ENCODE data around the gene STPG4. TPM values are rescaled to one million over a fixed set of nuclear protein-coding genes. Genes with fewer than 3 reads are reported as not detected.

STPG4 gene
- total RNA-seq, 2 donors from 2014 or later, result 0.15 to 0.42 TPM

- Histone ChIP-seq H3K9me3 (ENCODE audit: control insufficient read depth, low read length) (peaks cover 29% of the 10 kb centered on the region), H3K27ac (ENCODE audit: low read depth, low read length) (no peak overlapping the region), H3K27me3 (ENCODE audit: control insufficient read depth, insufficient read depth, low read length, poor library complexity, severe bottlenecking) (peaks cover 16% of the 10 kb centered on the region), H3K4me3 (ENCODE audit: low read length) (no peak overlapping the region), H3K4me1 (ENCODE audit: control insufficient read depth, insufficient read depth, low read length) (peaks cover 7% of the 10 kb centered on the region), H3K36me3 (ENCODE audit: control insufficient read depth, insufficient read depth, low read length) (no peaks in the 10 kb centered on the region), H3K9ac (ENCODE audit: extremely low read depth, low read length, poor library complexity, severe bottlenecking) (no peak overlapping the region)
- H3K4me3 Mint-ChIP-seq, result no peak overlapping the region
- 96% methylated on average over 3 to 4 of the region's 4 CpGs for WGBS, 2 experiments (ENCODE audit: insufficient coverage in 1 of 2, insufficient read length in 1 of 2)
- no peaks in the 10 kb centered on the region for H3K36me3 Mint-ChIP-seq (ENCODE audit: low read depth)
- no peak for DNase-seq
- peaks cover 27% of the 10 kb centered on the region for H3K9me3 Mint-ChIP-seq
- H3K27me3 Mint-ChIP-seq (ENCODE audit: insufficient read depth), result peaks cover 74% of the 10 kb centered on the region
- H3K27ac Mint-ChIP-seq, result no peak overlapping the region
- H3K4me1 Mint-ChIP-seq, result peaks cover 14% of the 10 kb centered on the region
- TF ChIP-seq CTCF (conservative IDR thresholded peaks at IDR 0.05), result no peak
Measured at GRCh38 chr2:47098953-47099352, 56.2 kb downstream of the STPG4 start.

- no peak for TF ChIP-seq CTCF (conservative IDR thresholded peaks at IDR 0.05)
- H3K9me3 ChIP-seq (ENCODE audit: control insufficient read depth, low read length), result peaks cover 26% of the 10 kb centered on the region
- no peak overlapping the region for H3K27ac ChIP-seq (ENCODE audit: low read depth, low read length)
- peaks cover 25% of the 10 kb centered on the region for H3K27me3 ChIP-seq (ENCODE audit: control insufficient read depth, insufficient read depth, low read length, poor library complexity, severe bottlenecking)
- peaks cover 82% of the 10 kb centered on the region for H3K27me3 Mint-ChIP-seq (ENCODE audit: insufficient read depth)
- H3K36me3 ChIP-seq (ENCODE audit: control insufficient read depth, insufficient read depth, low read length), result no peaks in the 10 kb centered on the region
- no peak overlapping the region for H3K4me3 Mint-ChIP-seq
- no peak overlapping the region for H3K9ac ChIP-seq (ENCODE audit: extremely low read depth, low read length, poor library complexity, severe bottlenecking)
- H3K9me3 Mint-ChIP-seq, result peaks cover 26% of the 10 kb centered on the region
- H3K4me3 ChIP-seq (ENCODE audit: low read length), result no peak overlapping the region
- peaks cover 14% of the 10 kb centered on the region for H3K4me1 Mint-ChIP-seq
- WGBS, 2 experiments (ENCODE audit: insufficient coverage in 1 of 2, insufficient read length in 1 of 2), result 89 to 91% methylated on average over 4 of the region's 4 CpGs
- H3K27ac Mint-ChIP-seq, result no peak overlapping the region
- no peak for DNase-seq
- no peaks in the 10 kb centered on the region for H3K36me3 Mint-ChIP-seq (ENCODE audit: low read depth)
- peaks cover 7% of the 10 kb centered on the region for H3K4me1 ChIP-seq (ENCODE audit: control insufficient read depth, insufficient read depth, low read length)
Measured at GRCh38 chr2:47097563-47097962, 57.5 kb downstream of the STPG4 start.

GRCh38 chr2:47096451-47096850, 58.7 kb downstream of the STPG4 start:
- Histone ChIP-seq H3K4me1 (ENCODE audit: control insufficient read depth, insufficient read depth, low read length) (peaks cover 7% of the 10 kb centered on the region), H3K27me3 (ENCODE audit: control insufficient read depth, insufficient read depth, low read length, poor library complexity, severe bottlenecking) (peaks cover 25% of the 10 kb centered on the region), H3K36me3 (ENCODE audit: control insufficient read depth, insufficient read depth, low read length) (no peaks in the 10 kb centered on the region), H3K4me3 (ENCODE audit: low read length) (no peak overlapping the region), H3K9ac (ENCODE audit: extremely low read depth, low read length, poor library complexity, severe bottlenecking) (no peak overlapping the region), H3K9me3 (ENCODE audit: control insufficient read depth, low read length) (peaks cover 17% of the 10 kb centered on the region), H3K27ac (ENCODE audit: low read depth, low read length) (no peak overlapping the region)
- H3K4me1 Mint-ChIP-seq, result peaks cover 14% of the 10 kb centered on the region
- H3K27me3 Mint-ChIP-seq (ENCODE audit: insufficient read depth), result peaks cover 73% of the 10 kb centered on the region
- DNase-seq, result no peak
- no peak overlapping the region for H3K4me3 Mint-ChIP-seq
- no peak overlapping the region for H3K27ac Mint-ChIP-seq
- 58 to 67% methylated on average over 3 of the region's 4 CpGs for WGBS, 2 experiments (ENCODE audit: insufficient coverage in 1 of 2, insufficient read length in 1 of 2)
- H3K36me3 Mint-ChIP-seq (ENCODE audit: low read depth), result no peaks in the 10 kb centered on the region
- no peak for TF ChIP-seq CTCF (conservative IDR thresholded peaks at IDR 0.05)
- peaks cover 17% of the 10 kb centered on the region for H3K9me3 Mint-ChIP-seq
